ENCODE results near the gene SMG6.
A peak's percentile ranks its signal among the peaks of the same experiment; 100 is the strongest.

The SMG6 gene

GRCh38 chr17:2060385-2060658 lies 243.3 kb downstream of the SMG6 start:
- DNase-seq (ENCODE audit: low read depth), result no peak

DNA sequence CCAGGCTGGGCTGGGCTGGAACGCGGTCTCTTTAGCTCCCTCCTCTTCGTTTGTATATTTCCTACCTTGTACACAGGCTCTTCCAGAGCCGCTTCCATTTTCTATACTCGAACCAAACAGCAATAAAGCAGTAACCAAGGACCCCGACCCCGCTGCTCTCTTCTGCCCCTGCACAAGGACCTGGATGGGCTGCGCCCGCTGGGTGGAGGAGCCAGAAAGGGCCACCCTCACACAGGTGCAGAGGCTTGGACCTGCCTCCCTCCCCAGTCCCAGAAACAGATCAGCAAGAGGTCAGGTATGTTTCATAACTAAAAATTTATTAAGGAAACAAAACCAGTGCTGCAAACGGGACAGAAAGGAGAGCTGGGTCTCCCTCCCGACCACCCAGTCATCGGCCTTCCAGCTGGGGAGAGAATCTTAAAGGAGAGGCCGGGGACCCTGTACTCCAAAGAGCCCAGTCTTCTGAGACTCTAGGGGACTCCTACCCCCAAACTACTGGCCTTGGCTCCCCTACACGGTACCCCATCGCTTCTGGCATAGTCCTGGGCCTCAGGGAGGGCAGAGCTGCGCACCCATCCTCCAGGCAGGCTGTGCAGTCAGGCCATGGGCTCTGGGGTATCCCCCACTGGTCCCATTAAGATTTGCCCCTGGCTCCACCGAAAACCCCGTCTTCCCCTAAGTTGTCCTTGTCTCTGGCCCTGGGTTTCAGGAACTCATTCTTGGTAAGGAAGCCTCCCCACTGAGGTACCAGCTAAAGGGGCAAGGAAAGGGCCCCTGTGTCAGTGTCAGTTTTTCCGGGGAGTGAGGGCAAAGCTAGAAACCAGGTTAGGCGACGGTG lies 243.8 kb downstream of the SMG6 start:
- DNase-seq (ENCODE audit: low read depth), result no peak

DNA sequence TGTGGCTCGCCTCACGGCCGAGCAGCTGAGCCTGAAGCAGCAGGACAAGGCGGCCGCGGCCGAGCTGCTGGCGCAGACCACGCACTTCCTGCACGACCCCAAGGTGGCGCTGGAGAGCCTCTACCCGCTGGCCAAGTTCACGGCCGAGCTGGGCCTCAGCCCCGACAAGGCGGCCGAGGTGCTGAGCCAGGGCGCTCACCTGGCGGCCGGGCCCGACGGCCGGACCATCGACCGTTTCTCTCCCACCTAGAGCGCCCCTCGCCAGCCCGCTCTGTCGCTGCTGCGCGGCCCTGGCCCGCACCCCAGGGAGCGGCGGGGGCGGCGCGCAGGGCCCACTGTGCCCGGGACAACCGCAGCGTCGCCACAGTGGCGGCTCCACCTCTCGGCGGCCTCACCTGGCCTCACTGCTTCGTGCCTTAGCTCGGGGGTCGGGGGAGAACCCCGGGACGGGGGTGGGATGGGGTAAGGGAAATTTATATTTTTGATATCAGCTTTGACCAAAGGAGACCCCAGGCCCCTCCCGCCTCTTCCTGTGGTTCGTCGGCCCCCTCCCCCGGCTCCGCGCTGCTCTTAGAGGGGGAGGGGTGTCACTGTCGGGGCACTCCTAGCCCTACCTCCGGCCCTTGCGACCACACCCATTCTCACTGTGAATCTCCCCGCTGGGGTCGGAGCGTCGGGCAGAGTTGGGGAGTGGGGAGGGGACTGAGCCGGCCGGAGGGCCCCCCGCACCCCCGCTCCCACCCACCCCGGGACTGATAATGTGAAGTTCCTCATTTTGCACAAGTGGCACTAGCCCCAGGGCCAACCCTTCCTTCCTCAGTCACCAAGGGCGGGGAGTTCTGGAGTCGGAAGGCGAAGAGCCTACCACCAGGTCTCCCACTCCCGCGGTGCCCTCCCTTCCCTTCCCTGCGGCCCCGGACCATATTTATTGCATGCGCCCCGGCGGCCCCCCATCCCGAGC lies 244.7 kb downstream of the SMG6 start:
- no peak for DNase-seq (ENCODE audit: low read depth)

- DNase-seq (ENCODE audit: low read depth), result no peak
These were observed 245.6 kb downstream of the SMG6 start for GRCh38 chr17:2057760-2058585.

DNA sequence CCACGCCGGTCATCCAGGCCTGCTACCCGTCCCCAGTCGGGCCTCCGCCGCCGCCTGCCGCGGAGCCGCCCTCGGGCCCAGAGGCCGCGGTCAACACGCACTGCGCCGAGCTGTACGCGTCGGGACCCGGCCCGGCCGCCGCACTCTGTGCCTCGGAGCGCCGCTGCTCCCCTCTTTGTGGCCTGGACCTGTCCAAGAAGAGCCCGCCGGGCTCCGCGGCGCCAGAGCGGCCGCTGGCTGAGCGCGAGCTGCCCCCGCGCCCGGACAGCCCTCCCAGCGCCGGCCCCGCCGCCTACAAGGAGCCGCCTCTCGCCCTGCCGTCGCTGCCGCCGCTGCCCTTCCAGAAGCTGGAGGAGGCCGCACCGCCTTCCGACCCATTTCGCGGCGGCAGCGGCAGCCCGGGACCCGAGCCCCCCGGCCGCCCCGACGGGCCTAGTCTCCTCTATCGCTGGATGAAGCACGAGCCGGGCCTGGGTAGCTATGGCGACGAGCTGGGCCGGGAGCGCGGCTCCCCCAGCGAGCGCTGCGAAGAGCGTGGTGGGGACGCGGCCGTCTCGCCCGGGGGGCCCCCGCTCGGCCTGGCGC lies 246.3 kb downstream of the SMG6 start:
- DNase-seq (ENCODE audit: low read depth), result no peak

- DNase-seq (ENCODE audit: low read depth), result no peak
These were observed 247.1 kb downstream of the SMG6 start for GRCh38 chr17:2056206-2057174.

GRCh38 chr17:2055292-2056205 lies 248.0 kb downstream of the SMG6 start:
- no peak for DNase-seq (ENCODE audit: low read depth)

GRCh38 chr17:2054512-2055291 lies 248.9 kb downstream of the SMG6 start, which contains the start of gene HIC1:
Gene HIC1, plus strand, starts transcription at chr17:2055103. Its CDS starts 1,588 bp downstream, at chr17:2056691.
- DNase-seq (ENCODE audit: low read depth), result peak; percentile 78

GRCh38 chr17:2054262-2054511 lies 249.4 kb downstream of the SMG6 start:
- no peak for DNase-seq (ENCODE audit: low read depth)

- DNase-seq (ENCODE audit: low read depth), result peak; percentile 72
These were observed 250.0 kb downstream of the SMG6 start for GRCh38 chr17:2053380-2054261.

DNA sequence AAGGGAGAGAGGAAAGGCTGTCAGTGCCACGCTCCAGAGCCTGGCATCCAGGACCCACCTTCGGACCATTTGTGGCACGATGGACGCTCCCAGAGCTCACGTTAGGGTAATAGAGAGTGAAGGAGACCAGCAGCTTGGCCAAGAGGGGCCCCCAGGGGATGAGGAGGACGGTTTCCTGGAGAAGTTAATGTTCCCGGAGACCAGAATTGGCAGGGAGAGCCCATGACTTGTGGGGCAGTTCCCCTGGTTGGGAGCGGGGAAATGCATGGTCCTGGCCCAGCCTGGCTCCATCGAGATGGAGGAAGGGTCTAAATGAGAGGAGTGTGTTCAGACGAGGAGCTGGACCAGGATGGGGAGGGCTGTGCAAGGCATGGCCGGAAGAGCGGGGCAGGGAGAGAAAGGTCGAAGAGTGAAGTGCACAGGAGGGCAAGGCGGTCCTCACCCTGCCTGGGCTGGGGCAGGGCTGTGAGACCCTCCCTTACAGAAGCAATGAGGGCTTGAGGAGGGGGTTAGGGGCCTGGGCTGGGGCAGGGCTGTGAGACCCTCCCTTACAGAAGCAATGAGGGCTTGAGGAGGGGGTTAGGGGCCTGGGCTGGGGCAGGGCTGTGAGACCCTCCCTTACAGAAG lies 251.5 kb downstream of the SMG6 start:
- no peak for DNase-seq (ENCODE audit: low read depth)

DNA sequence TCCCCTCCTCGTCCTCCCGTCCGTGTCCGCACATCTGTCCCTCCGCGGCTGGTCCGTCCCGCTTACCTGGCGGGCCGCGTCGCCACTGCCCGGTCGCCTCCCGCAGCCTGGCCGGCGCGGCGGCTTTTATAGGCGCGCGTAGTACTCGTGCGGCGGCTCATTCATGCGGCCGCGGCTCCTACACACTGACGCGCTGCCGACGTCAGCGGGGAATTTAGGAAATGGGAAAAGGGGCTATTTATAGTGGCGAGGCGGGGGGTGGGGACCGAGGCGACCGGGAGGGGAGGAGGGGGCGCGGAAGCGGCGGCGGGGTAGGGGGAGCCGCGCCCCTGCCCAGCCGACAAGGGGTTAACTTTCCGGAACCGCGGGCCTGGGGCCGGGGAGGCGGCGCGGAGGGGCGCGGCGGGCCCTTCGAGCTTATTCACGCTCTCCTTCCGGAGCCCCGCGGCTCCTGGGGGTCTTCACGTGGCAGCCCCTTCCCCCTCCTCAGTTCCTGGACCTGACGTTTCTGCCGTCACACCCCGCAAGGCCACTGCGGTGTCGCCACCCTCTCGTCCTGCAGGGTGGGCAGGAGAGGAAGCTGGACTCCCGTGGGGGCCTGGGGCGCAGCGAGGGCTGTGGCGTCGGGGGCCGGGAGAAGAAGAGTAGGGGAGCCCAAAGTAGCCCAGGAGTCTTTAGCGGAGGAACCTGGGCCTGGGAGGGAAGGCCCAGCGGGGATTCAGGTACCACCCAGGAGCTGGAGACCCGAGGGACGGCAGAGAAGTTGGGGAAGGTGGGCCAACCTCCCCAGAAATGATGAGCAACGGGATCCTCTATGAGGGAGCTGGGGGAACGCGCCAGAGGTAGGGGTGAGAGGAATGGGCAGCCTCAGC lies 252.3 kb downstream of the SMG6 start:
- no peak for DNase-seq (ENCODE audit: low read depth)

GRCh38 chr17:2050300-2051060 lies 253.1 kb downstream of the SMG6 start:
- peak; percentile 63 for DNase-seq (ENCODE audit: low read depth)

GRCh38 chr17:2049333-2050299 lies 254.0 kb downstream of the SMG6 start:
- DNase-seq (ENCODE audit: low read depth), result peak; percentile 83

GRCh38 chr17:2048805-2049204 lies 254.8 kb downstream of the SMG6 start:
- no peak for DNase-seq (ENCODE audit: low read depth)
